Lung (tissue), 12 donors: Measurements from ENCODE around the gene ERP27. TPM values are rescaled to one million over a fixed set of nuclear protein-coding genes. Genes with fewer than 3 reads are reported as not detected.

Experiments
- ATAC-seq: fragments of 200-7000 bp; cut with Tn5 transposase; one replicate; pipeline ENCODE4 v1.9.1; 2020; ENCODE audit warnings: moderate number of reproducible peaks; ENCODE audit not compliant: insufficient read depth, low FRiP score
- DNase-seq, 3 donors: peaks; one replicate each; pipeline ENCODE4 v3.0.0-alpha.2; 2013 to 2017
- H3K27ac ChIP-seq, 2 donors: one replicate each; pipeline ENCODE4 v1.5.1; 2013; ENCODE audit warnings: mild to moderate bottlenecking in 2 of 2, moderate library complexity in 2 of 2, control low read depth in 1 of 2, inconsistent platforms in 1 of 2, low read depth in 1 of 2, low read length in 1 of 2
- H3K27me3 ChIP-seq, 3 donors: one replicate each; pipeline ENCODE4 v1.5.1; 2013; ENCODE audit warnings: low read length in 2 of 3; ENCODE audit not compliant: control insufficient read depth in 3 of 3, insufficient read depth in 3 of 3
- H3K36me3 ChIP-seq, 4 donors: one replicate each; pipeline ENCODE4 v1.5.1; 2013; ENCODE audit warnings: low read length in 4 of 4, mild to moderate bottlenecking in 1 of 4, moderate library complexity in 1 of 4; ENCODE audit not compliant: control insufficient read depth in 4 of 4, insufficient read depth in 4 of 4
- H3K4me1 ChIP-seq, 5 donors: one replicate each; pipeline ENCODE4 v1.5.1; 2013; ENCODE audit warnings: low read length in 5 of 5, mild to moderate bottlenecking in 2 of 5, moderate library complexity in 1 of 5; ENCODE audit not compliant: control insufficient read depth in 5 of 5, insufficient read depth in 5 of 5
- H3K4me3 ChIP-seq: one replicate; pipeline ENCODE4 v1.5.1; 2013; ENCODE audit warnings: mild to moderate bottlenecking, control low read depth, moderate library complexity
- H3K9ac ChIP-seq, 2 donors: one replicate each; pipeline ENCODE4 v1.5.1; 2013; ENCODE audit warnings: low read length in 2 of 2, control low read depth in 1 of 2; ENCODE audit not compliant: insufficient read depth in 1 of 2
- H3K9me3 ChIP-seq, 4 donors: one replicate each; pipeline ENCODE4 v1.5.1; 2013; ENCODE audit warnings: low read length in 3 of 4, mild to moderate bottlenecking in 1 of 4, moderate library complexity in 1 of 4; ENCODE audit not compliant: control insufficient read depth in 4 of 4, insufficient read depth in 3 of 4
- CTCF ChIP-seq: IDR thresholded peaks from 2 replicates; pipeline ENCODE4 v1.5.1; 2012; ENCODE audit warnings: mild to moderate bottlenecking; ENCODE audit errors: control extremely low read depth, extremely low read depth
- WGBS, 2 donors: extraction: QIAGEN DNeasy Blood & Tissue Kit; methylation state at CpG; one replicate each; pipeline ENCODE4 v1.1.7; 2013; 5-methylcytosine and 5-hydroxymethylcytosine counted together
- polyA plus RNA-seq, 2 donors: library from polyadenylated mRNA; stranded (reverse); fragments of 200-250 nt; gene quantifications; one replicate each; pipeline ENCODE4 v1.2.1, GENCODE V29; 2013
- total RNA-seq, 2 donors: library from RNA; depleted of rRNA in 1 of 2; stranded (reverse); fragments of >200 nt in 1 of 2; gene quantifications; one replicate each; pipeline ENCODE4 v1.2.1, GENCODE V29; 2014 to 2021
- donor health status: control.
- donor health status: control.
- donor health status: Bipolar disorder and iron deficiency.
- donor health status: healthy.
- donor health status: DM: yes; HTN: yes; CAD: no.

The ERP27 gene
- total and polyA plus RNA-seq, 4 donors: 1.9 to 64.6 (median 10.4) TPM

- WGBS, 2 donors: 93 to 96% methylated on average over 2 of the region's 2 CpGs
- Histone ChIP-seq H3K4me3 (no peak overlapping the region), H3K9me3 (no peaks in the 10 kb centered on the region), H3K36me3 (no peaks in the 10 kb centered on the region), H3K9ac (no peak overlapping the region), H3K4me1 (peaks cover 0 to 3% (median 0%) of the 10 kb centered on the region in 5 donors), H3K27ac (no peak overlapping the region), H3K27me3 (no peaks in the 10 kb centered on the region)
- ATAC-seq (no peak), DNase-seq (no peak)
- TF ChIP-seq CTCF: no peak
Observed at GRCh38 chr12:14965221-14965620, 26.9 kb upstream of the ERP27 start.

- Histone ChIP-seq H3K9ac (no peak overlapping the region), H3K36me3 (no peaks in the 10 kb centered on the region), H3K9me3 (no peaks in the 10 kb centered on the region), H3K4me3 (no peak overlapping the region), H3K27me3 (no peaks in the 10 kb centered on the region), H3K27ac (no peak overlapping the region), H3K4me1 (peaks cover 0 to 3% (median 2%) of the 10 kb centered on the region in 5 donors)
- no peak for ATAC-seq
- WGBS, 2 donors: 61 to 73% methylated on average over 2 of the region's 2 CpGs
- TF ChIP-seq CTCF: no peak
- DNase-seq: no peak
Observed at GRCh38 chr12:14964406-14964805, 26.1 kb upstream of the ERP27 start.

GRCh38 chr12:14963520-14963919 lies 25.2 kb upstream of the ERP27 start:
- ATAC-seq (no peak), DNase-seq (no peak)
- TF ChIP-seq CTCF: no peak
- WGBS, 2 donors: 82 to 86% methylated on average over 7 of the region's 7 CpGs
- H3K9ac ChIP-seq: no peak overlapping the region
- no peak overlapping the region for H3K4me3 ChIP-seq
- no peak overlapping the region for H3K27ac ChIP-seq
- H3K9me3 ChIP-seq: no peaks in the 10 kb centered on the region
- H3K36me3 ChIP-seq: no peaks in the 10 kb centered on the region
- peaks cover 0 to 3% (median 2%) of the 10 kb centered on the region in 5 donors for H3K4me1 ChIP-seq
- no peaks in the 10 kb centered on the region for H3K27me3 ChIP-seq

- no peak for DNase-seq
- 81 to 82% methylated on average over 3 of the region's 3 CpGs for WGBS, 2 donors
- TF ChIP-seq CTCF: no peak
- Histone ChIP-seq H3K9me3 (no peaks in the 10 kb centered on the region), H3K9ac (no peak overlapping the region), H3K27me3 (no peaks in the 10 kb centered on the region), H3K4me1 (peaks cover 0 to 6% (median 0%) of the 10 kb centered on the region in 5 donors), H3K4me3 (no peak overlapping the region), H3K36me3 (no peaks in the 10 kb centered on the region), H3K27ac (no peak overlapping the region)
- ATAC-seq: no peak
Observed at GRCh38 chr12:14962797-14963196, 24.5 kb upstream of the ERP27 start.
